Neural cell (in vitro differentiated cells): ENCODE measurements around the gene PGRMC1. TPM values are rescaled to one million over a fixed set of nuclear protein-coding genes. Genes with fewer than 3 reads are reported as not detected.
"Not testable (repeated sequence)": the region's sequence is repeated elsewhere in the genome, so short reads cannot be mapped to it uniquely, and the experiment has no call there.

Experiments used
- H2AFZ ChIP-seq: fragments of 200-600, 300-800 bp; sonication (generic), shearing (Covaris generic); 2 replicates; pipeline ENCODE4 v1.6.0; 2014; ENCODE audit warnings: low read depth, mild to moderate bottlenecking, antibody characterized with exemption, low read length, moderate library complexity
- H3F3A ChIP-seq: fragments of 200-600 bp; shearing (Covaris generic); 2 replicates; pipeline ENCODE4 v1.6.1; 2016; ENCODE audit warnings: mild to moderate bottlenecking, moderate library complexity, mixed read lengths, antibody characterized with exemption, low read length; ENCODE audit not compliant: insufficient read depth, poor library complexity, severe bottlenecking
- H3K27ac ChIP-seq: fragments of 200-600, 300-800 bp; sonication (generic), shearing (Covaris generic); 2 replicates; pipeline ENCODE4 v1.5.1; 2014; ENCODE audit warnings: mild to moderate bottlenecking, low read length, moderate library complexity
- H3K27me3 ChIP-seq: fragments of 300-800, 200-600 bp; sonication (generic), shearing (Covaris generic); 2 replicates; pipeline ENCODE4 v1.6.0; 2014; ENCODE audit warnings: mild to moderate bottlenecking, low read depth, low read length, moderate library complexity; ENCODE audit not compliant: insufficient read depth
- H3K36me3 ChIP-seq: fragments of 300-800, 200-600 bp; sonication (generic), shearing (Covaris generic); 2 replicates; pipeline ENCODE4 v1.5.1; 2014; ENCODE audit warnings: mild to moderate bottlenecking, antibody characterized with exemption, low read length, moderate library complexity; ENCODE audit not compliant: insufficient read depth
- H3K4me2 ChIP-seq: fragments of 300-800, 200-600 bp; sonication (generic), shearing (Covaris generic); 2 replicates; pipeline ENCODE4 v1.6.0; 2014; ENCODE audit warnings: mild to moderate bottlenecking, low read length
- H3K4me3 ChIP-seq: fragments of 300-800, 200-600 bp; sonication (generic), shearing (Covaris generic); 2 replicates; pipeline ENCODE4 v1.5.1; 2014; ENCODE audit warnings: mild to moderate bottlenecking, low read length, moderate library complexity
- H3K79me2 ChIP-seq: fragments of 200-600 bp; shearing (Covaris generic); replicated peaks from 2 replicates; pipeline ENCODE4 v1.6.0; 2014; ENCODE audit warnings: mild to moderate bottlenecking, low read length, moderate library complexity; ENCODE audit not compliant: insufficient read depth
- H3K9ac ChIP-seq: fragments of 300-800, 200-600 bp; sonication (generic), shearing (Covaris generic); 2 replicates; pipeline ENCODE4 v1.6.1; 2016; ENCODE audit warnings: mild to moderate bottlenecking, low read length, mixed read lengths
- H3K9me2 ChIP-seq: fragments of 200-600 bp; shearing (Covaris generic); 2 replicates; pipeline ENCODE4 v1.6.1; 2016; ENCODE audit warnings: mild to moderate bottlenecking, low read length, mixed read lengths; ENCODE audit not compliant: insufficient read depth
- H3K9me3 ChIP-seq: fragments of 200-600, 300-800 bp; sonication (generic), shearing (Covaris generic); 2 replicates; pipeline ENCODE4 v1.6.1; 2016; ENCODE audit warnings: mild to moderate bottlenecking, mixed run types, low read length, moderate library complexity, mixed read lengths
- H4K20me1 ChIP-seq: fragments of 200-600 bp; shearing (Covaris generic); 2 replicates; pipeline ENCODE4 v1.6.1; 2016; ENCODE audit warnings: mild to moderate bottlenecking, mixed run types; ENCODE audit not compliant: insufficient read depth
- CTCF ChIP-seq: fragments of 450-650 bp; IDR thresholded peaks from 2 replicates; pipeline ENCODE4 v1.5.1; 2014; ENCODE audit warnings: antibody characterized with exemption, mild to moderate bottlenecking, moderate library complexity; ENCODE audit not compliant: poor library complexity, severe bottlenecking
- EP300 ChIP-seq: fragments of 450-650 bp; conservative IDR thresholded peaks from 2 replicates; pipeline ENCODE4 v1.6.1; 2014; ENCODE audit warnings: antibody characterized with exemption, mild to moderate bottlenecking, moderate library complexity; ENCODE audit not compliant: poor library complexity, severe bottlenecking
- EZH2 ChIP-seq: fragments of 200-600, 300-800 bp; shearing (Covaris generic), sonication (generic); IDR thresholded peaks from 2 replicates; pipeline ENCODE4 v1.6.1; 2014; ENCODE audit warnings: antibody characterized with exemption, low read length, borderline replicate concordance, mild to moderate bottlenecking; ENCODE audit not compliant: insufficient read depth, poor library complexity, severe bottlenecking
- MXI1 ChIP-seq: fragments of 450-650 bp; conservative IDR thresholded peaks from 2 replicates; pipeline ENCODE4 v1.6.1; 2014; ENCODE audit warnings: antibody characterized with exemption, mild to moderate bottlenecking; ENCODE audit not compliant: poor library complexity, severe bottlenecking
- POLR2AphosphoS5 ChIP-seq: IDR thresholded peaks from 2 replicates; pipeline ENCODE4 v1.6.1; 2012
- RAD21 ChIP-seq: fragments of 450-650 bp; conservative IDR thresholded peaks from 2 replicates; pipeline ENCODE4 v1.6.1; 2014; ENCODE audit warnings: antibody characterized with exemption, mild to moderate bottlenecking, moderate library complexity
- SMC3 ChIP-seq: fragments of 450-650 bp; conservative IDR thresholded peaks from 2 replicates; pipeline ENCODE4 v1.6.1; 2014; ENCODE audit warnings: antibody characterized with exemption, mild to moderate bottlenecking, moderate library complexity; ENCODE audit not compliant: poor library complexity
- TAF1 ChIP-seq: IDR thresholded peaks from 2 replicates; pipeline ENCODE4 v1.6.1; 2012; ENCODE audit warnings: low read depth
- polyA plus RNA-seq: library from polyadenylated mRNA; depleted of rRNA; stranded (reverse); fragments of >200 nt; gene quantifications from 2 replicates; pipeline ENCODE4 v1.2.3, GENCODE V29; 2014
- TF ChIP-seq, protein P1 (sequence below): IDR thresholded peaks from 2 replicates; pipeline ENCODE4 v1.6.1; 2012; ENCODE audit warnings: borderline replicate concordance

The PGRMC1 gene
- polyA plus RNA-seq, 1 donor from 2014 or later = 672 TPM

DNA sequence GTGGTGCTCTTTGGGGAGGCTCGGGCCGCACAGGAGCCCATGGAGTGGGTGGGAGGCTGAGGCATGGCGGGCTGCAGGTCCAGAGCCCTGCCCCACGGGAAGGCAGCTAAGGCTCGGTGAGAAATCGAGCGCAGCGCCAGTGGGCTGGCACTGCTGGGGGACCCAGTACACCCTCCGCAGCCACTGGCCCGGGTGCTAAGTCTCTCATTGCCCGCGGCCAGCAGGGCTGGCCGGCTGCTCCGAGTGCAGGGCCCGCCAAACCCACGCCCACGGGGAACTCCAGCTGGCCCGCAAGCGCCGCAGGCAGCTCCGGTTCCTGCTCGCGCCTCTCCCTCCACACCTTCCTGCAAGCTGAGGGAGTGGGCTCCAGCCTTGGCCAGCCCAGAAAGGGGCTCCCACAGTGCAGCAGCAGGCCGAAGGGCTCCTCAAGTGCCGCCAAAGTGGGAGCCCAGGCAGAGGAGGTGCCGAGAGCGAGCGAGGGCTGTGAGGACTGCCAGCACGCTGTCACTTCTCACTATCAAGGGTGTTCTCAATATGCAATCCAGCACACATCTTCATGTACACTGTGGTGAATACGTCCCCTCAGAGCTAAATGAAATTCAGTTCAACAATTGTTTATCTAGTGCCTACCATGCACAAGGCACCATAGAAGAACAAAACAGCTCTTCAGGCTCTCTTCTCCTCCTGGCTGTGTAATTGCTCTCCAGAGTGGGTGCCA is 25.0 kb upstream of the PGRMC1 start:
- H3K36me3 ChIP-seq, H3K9me3 ChIP-seq, H3K9ac ChIP-seq, H4K20me1 ChIP-seq, H3K9me2 ChIP-seq, H3F3A ChIP-seq, H3K27me3 ChIP-seq, H3K27ac ChIP-seq, H2AFZ ChIP-seq, H3K4me2 ChIP-seq, H3K4me3 ChIP-seq, H3K79me2 ChIP-seq: not testable (repeated sequence)

GRCh38 chrX:119211649-119212014 is 24.5 kb upstream of the PGRMC1 start:
- Histone ChIP-seq H3K4me3 (no peak overlapping the region), H2AFZ (no peak overlapping the region), H3K4me2 (no peak overlapping the region), H3K36me3 (no peaks in the 10 kb centered on the region), H3K27ac (no peak overlapping the region), H3K27me3 (no peaks in the 10 kb centered on the region), H3F3A (no peaks in the 10 kb centered on the region), H3K79me2 (no peaks in the 10 kb centered on the region), H4K20me1 (no peaks in the 10 kb centered on the region), H3K9me3 (no peaks in the 10 kb centered on the region), H3K9me2 (no peaks in the 10 kb centered on the region), H3K9ac (no peak overlapping the region)
- TF ChIP-seq TAF1 (no peak), MXI1 (no peak), EP300 (no peak), POLR2AphosphoS5 (no peak), SMC3 (no peak), EZH2 (no peak), CTCF (no peak), RAD21 (no peak)
- TF ChIP-seq, protein P1, sequence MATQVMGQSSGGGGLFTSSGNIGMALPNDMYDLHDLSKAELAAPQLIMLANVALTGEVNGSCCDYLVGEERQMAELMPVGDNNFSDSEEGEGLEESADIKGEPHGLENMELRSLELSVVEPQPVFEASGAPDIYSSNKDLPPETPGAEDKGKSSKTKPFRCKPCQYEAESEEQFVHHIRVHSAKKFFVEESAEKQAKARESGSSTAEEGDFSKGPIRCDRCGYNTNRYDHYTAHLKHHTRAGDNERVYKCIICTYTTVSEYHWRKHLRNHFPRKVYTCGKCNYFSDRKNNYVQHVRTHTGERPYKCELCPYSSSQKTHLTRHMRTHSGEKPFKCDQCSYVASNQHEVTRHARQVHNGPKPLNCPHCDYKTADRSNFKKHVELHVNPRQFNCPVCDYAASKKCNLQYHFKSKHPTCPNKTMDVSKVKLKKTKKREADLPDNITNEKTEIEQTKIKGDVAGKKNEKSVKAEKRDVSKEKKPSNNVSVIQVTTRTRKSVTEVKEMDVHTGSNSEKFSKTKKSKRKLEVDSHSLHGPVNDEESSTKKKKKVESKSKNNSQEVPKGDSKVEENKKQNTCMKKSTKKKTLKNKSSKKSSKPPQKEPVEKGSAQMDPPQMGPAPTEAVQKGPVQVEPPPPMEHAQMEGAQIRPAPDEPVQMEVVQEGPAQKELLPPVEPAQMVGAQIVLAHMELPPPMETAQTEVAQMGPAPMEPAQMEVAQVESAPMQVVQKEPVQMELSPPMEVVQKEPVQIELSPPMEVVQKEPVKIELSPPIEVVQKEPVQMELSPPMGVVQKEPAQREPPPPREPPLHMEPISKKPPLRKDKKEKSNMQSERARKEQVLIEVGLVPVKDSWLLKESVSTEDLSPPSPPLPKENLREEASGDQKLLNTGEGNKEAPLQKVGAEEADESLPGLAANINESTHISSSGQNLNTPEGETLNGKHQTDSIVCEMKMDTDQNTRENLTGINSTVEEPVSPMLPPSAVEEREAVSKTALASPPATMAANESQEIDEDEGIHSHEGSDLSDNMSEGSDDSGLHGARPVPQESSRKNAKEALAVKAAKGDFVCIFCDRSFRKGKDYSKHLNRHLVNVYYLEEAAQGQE = no peak

GRCh38 chrX:119218198-119218597 is 17.9 kb upstream of the PGRMC1 start:
- TF ChIP-seq SMC3 = peak; percentile 65
- TF ChIP-seq, protein P1 = no peak
- no peak for TF ChIP-seq EP300
- TF ChIP-seq POLR2AphosphoS5 = no peak
- peak; percentile 69 for TF ChIP-seq RAD21
- TF ChIP-seq CTCF = peak; percentile 60
- Histone ChIP-seq H3K79me2 (no peaks in the 10 kb centered on the region), H3K36me3 (no peaks in the 10 kb centered on the region), H3K9me3 (no peaks in the 10 kb centered on the region), H3F3A (no peaks in the 10 kb centered on the region), H3K4me3 (no peak overlapping the region), H4K20me1 (no peaks in the 10 kb centered on the region), H2AFZ (no peak overlapping the region), H3K9me2 (no peaks in the 10 kb centered on the region), H3K4me2 (no peak overlapping the region), H3K27ac (no peak overlapping the region), H3K27me3 (no peaks in the 10 kb centered on the region), H3K9ac (no peak overlapping the region)
